ENCODE data around the gene PLOD2. TPM values are rescaled to one million over a fixed set of nuclear protein-coding genes. Genes with fewer than 3 reads are reported as not detected.

PLOD2 gene
- total and polyA plus RNA-seq, 2 of the 8 experiments (the other 6 are each of a cell fraction or from before 2014, with no cell fraction given) = 4.0 to 28.7 TPM

GRCh38 chr3:146110161-146110560 is 50.8 kb downstream of the PLOD2 start:
- H3K9ac ChIP-seq (replicated peaks in 1 of 4; ENCODE audit: extremely low read depth in 1 of 4, low read depth in 3 of 4, low read length in 3 of 4) = no peak overlapping the region
- H2BK20ac ChIP-seq (ENCODE audit: low read length) = no peak overlapping the region
- H3K4me2 ChIP-seq (ENCODE audit: insufficient read depth in 1 of 2, low read depth in 2 of 2, low read length in 2 of 2) = no peak overlapping the region
- H2BK5ac ChIP-seq (ENCODE audit: low read depth, low read length) = no peak overlapping the region
- H3K23ac ChIP-seq (ENCODE audit: insufficient read length) = no peak overlapping the region
- H3K14ac ChIP-seq (ENCODE audit: insufficient read length) = no peak overlapping the region
- H3K18ac ChIP-seq (ENCODE audit: extremely low read depth, low read length) = no peak overlapping the region
- no peak overlapping the region for H3K27ac ChIP-seq (ENCODE audit: low read depth, low read length)
- no peak overlapping the region for H4K91ac ChIP-seq (replicated peaks; ENCODE audit: insufficient read length, low read length)
- no peak overlapping the region for H2AK5ac ChIP-seq (ENCODE audit: low read depth, low read length)
- no peaks in the 10 kb centered on the region for H3K27me3 ChIP-seq (replicated peaks in 1 of 4; ENCODE audit: control insufficient read depth in 3 of 4, extremely low read depth in 1 of 4, insufficient read depth in 3 of 4, low read length in 3 of 4)
- no peaks in the 10 kb centered on the region for H3K79me1 ChIP-seq (ENCODE audit: low read depth, low read length)
- no peaks in the 10 kb centered on the region for H3K4me1 ChIP-seq (replicated peaks in 1 of 4; ENCODE audit: control insufficient read depth in 3 of 4, insufficient read depth in 4 of 4, low read length in 3 of 4)
- no peak overlapping the region for H2BK15ac ChIP-seq (ENCODE audit: low read length)
- no peak overlapping the region for H3K56ac ChIP-seq (replicated peaks; ENCODE audit: insufficient read length, low read depth, low read length)
- H3K23me2 ChIP-seq (ENCODE audit: low read depth, low read length) = no peaks in the 10 kb centered on the region
- CTCF ChIA-PET (ENCODE audit: partially characterized antibody) = interaction anchor here (0.8 kb wide), 1 partner anchor 77 kb away, joined by 3 read pairs; no protein-coding TSS in a partner anchor
- H3K4ac ChIP-seq (replicated peaks; ENCODE audit: insufficient read length, low read depth, low read length) = no peak overlapping the region
- no peaks in the 10 kb centered on the region for H3K9me3 ChIP-seq (ENCODE audit: insufficient read depth in 2 of 2, low read depth in 1 of 2, low read length in 1 of 2)
- H2AFZ ChIP-seq (ENCODE audit: low read length) = no peak overlapping the region
- DNase-seq (ENCODE audit: low read depth in 1 of 2, low spot score in 2 of 2) (no peak), FAIRE-seq (no peak)
- H3K79me2 ChIP-seq (ENCODE audit: control insufficient read depth in 1 of 2, insufficient read depth in 2 of 2, low read length in 2 of 2) = no peaks in the 10 kb centered on the region
- no peak overlapping the region for H2BK12ac ChIP-seq (ENCODE audit: low read depth, low read length)
- no peak overlapping the region for H4K5ac ChIP-seq (ENCODE audit: insufficient read length, low read depth, low read length)
- no peaks in the 10 kb centered on the region for H3K36me3 ChIP-seq (ENCODE audit: control insufficient read depth in 2 of 4, insufficient read depth in 4 of 4, low read length in 3 of 4)
- POLR2A ChIA-PET (ENCODE audit: partially characterized antibody) = no interaction called here
- no peak overlapping the region for H4K8ac ChIP-seq (ENCODE audit: extremely low read depth, insufficient read depth, low read length)
- WGBS, 2 experiments (ENCODE audit: extremely low coverage in 1 of 2, insufficient coverage in 1 of 2, insufficient read length in 1 of 2, insufficient replicate concordance in 2 of 2, low coverage in 1 of 2, low lambda C conversion rate in 2 of 2, missing lambda C conversion rate in 1 of 2) = 87% methylated on average over 1 of the region's 1 CpG; no CpG with 5 or more reads in 1 of the 2 experiments
- H4K20me1 ChIP-seq (replicated peaks in 1 of 2; ENCODE audit: control insufficient read depth in 1 of 2, insufficient read depth in 2 of 2, low read length in 2 of 2) = no peaks in the 10 kb centered on the region
- no peak overlapping the region for H3K4me3 ChIP-seq (ENCODE audit: extremely low read depth in 1 of 4, insufficient read depth in 2 of 4, low read depth in 3 of 4, low read length in 4 of 4)
- no peak overlapping the region for H2BK120ac ChIP-seq (replicated peaks; ENCODE audit: low read depth, low read length)
- TF ChIP-seq NANOG (IDR thresholded peaks at IDR 0.05; ENCODE audit: insufficient read depth, low read depth, low read length, poor library complexity, severe bottlenecking) (no peak), GABPA (IDR thresholded peaks at IDR 0.05; ENCODE audit: borderline replicate concordance, insufficient read depth, low read length) (no peak), TEAD4 (IDR thresholded peaks at IDR 0.05; ENCODE audit: low read depth, low read length) (no peak), SP1 (IDR thresholded peaks at IDR 0.05; ENCODE audit: low read depth, low read length) (no peak), CTBP2 (IDR thresholded peaks at IDR 0.05; ENCODE audit: borderline replicate concordance, insufficient read depth, insufficient read length, low read length) (no peak), KDM4A (IDR thresholded peaks at IDR 0.05; ENCODE audit: low read depth, low read length, severe bottlenecking) (no peak), SIN3A (conservative IDR thresholded peaks at IDR 0.05 in 1 of 2, IDR thresholded peaks at IDR 0.05 in 1 of 2; ENCODE audit: low read depth in 1 of 2, low read length in 2 of 2) (no peak), HDAC6 (IDR thresholded peaks at IDR 0.05; ENCODE audit: low read depth, low read length) (no peak), SAP30 (IDR thresholded peaks at IDR 0.05; ENCODE audit: insufficient read depth, insufficient replicate concordance, low read length) (no peak), RFX5 (IDR thresholded peaks at IDR 0.05; ENCODE audit: borderline replicate concordance, low read depth, low read length) (no peak), CEBPB (IDR thresholded peaks at IDR 0.05; ENCODE audit: low read depth, low read length) (no peak), CREB1 (IDR thresholded peaks at IDR 0.05) (no peak)
- TF ChIP-seq, protein P1, sequence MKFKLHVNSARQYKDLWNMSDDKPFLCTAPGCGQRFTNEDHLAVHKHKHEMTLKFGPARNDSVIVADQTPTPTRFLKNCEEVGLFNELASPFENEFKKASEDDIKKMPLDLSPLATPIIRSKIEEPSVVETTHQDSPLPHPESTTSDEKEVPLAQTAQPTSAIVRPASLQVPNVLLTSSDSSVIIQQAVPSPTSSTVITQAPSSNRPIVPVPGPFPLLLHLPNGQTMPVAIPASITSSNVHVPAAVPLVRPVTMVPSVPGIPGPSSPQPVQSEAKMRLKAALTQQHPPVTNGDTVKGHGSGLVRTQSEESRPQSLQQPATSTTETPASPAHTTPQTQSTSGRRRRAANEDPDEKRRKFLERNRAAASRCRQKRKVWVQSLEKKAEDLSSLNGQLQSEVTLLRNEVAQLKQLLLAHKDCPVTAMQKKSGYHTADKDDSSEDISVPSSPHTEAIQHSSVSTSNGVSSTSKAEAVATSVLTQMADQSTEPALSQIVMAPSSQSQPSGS (IDR thresholded peaks at IDR 0.05; ENCODE audit: low read length) = no peak

Data from H1 (cell line).